Umbilical cord (tissue), 2 donors: Measurements from ENCODE around the gene NFX1. TPM values are rescaled to one million over a fixed set of nuclear protein-coding genes. Genes with fewer than 3 reads are reported as not detected.

ENCODE experiments used
- DNase-seq: peaks from one replicate; pipeline ENCODE4 v3.0.0-alpha.2; 2015; ENCODE audit warnings: low spot score
- total RNA-seq: library from RNA; depleted of rRNA; stranded (reverse); fragments of >200 nt; gene quantifications from one replicate; pipeline ENCODE4 v1.2.3, GENCODE V29; 2014; ENCODE audit warnings: low replicate concordance; ENCODE audit not compliant: insufficient read depth

The NFX1 gene
- total RNA-seq, 1 donor from 2014 or later, result 49.8 TPM

DNA sequence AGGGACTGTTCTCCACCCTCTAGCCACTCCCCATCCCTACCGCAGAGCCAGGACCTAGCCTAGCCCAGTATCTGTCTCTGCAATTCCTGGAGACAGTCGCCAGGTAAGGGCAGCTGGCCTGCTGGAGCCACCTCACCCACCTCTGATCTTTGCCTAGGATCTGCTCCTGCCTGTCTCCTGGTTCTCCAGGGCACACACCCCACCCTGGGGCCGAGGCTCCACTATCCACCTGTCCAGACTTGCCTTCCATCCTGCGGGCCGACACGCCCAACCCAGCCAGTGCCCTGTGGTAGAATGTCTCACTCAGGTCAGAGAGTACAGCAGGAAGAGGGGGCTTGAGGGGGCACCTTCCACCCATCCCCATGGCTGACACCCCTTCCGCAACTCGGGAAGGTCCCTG is 127.8 kb downstream of the NFX1 start:
- no peak for DNase-seq

DNA sequence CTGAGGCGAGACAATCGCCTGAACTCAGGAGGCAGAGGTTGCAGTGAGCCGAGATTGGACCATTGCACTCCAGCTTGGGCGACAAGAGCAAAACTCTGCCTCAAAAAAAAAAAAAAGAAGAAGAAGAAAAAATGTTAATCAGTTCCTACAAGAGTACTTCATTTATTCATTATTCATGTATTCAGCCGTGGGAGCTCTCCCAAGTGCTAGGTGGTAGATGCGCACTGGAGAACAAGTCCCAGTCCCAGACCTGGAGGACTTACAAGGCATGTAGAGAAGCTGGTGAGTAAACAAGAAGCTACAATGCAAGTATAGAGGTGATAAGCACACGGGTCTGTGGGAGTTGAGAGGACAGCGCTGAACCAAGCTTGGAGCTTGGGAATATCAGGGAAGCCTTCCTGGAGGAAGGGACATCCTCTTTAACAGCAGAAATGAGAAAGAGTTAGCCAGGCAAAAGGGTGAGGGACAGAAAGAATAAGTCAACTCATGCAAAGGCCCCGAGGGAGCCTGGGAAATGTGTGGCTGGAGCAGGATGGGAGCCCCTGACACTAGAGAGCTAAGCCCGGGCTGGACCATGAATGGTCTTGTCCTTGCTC is 129.5 kb downstream of the NFX1 start:
- DNase-seq, result no peak

Other genes starting within 250 kb of the NFX1 start
- gene SMU1, start 213.8 kb upstream of the NFX1 start, total RNA-seq, result 31.1 TPM
- 32.5 TPM for gene B4GALT1, start 123.2 kb upstream of the NFX1 start, total RNA-seq
- not detected for gene SPINK4, start 50.3 kb upstream of the NFX1 start, total RNA-seq
- 39.5 TPM for gene BAG1, start 25.8 kb upstream of the NFX1 start, total RNA-seq
- 73.9 TPM for gene CHMP5, start 25.5 kb upstream of the NFX1 start, total RNA-seq
- 0.48 TPM for gene AQP7, start 112.1 kb downstream of the NFX1 start, total RNA-seq
- gene AQP3, start 157.1 kb downstream of the NFX1 start, total RNA-seq, result 14.2 TPM
- 10.8 TPM for gene NOL6, start 183.4 kb downstream of the NFX1 start, total RNA-seq
- 5.3 TPM for gene ANKRD18B, start 233.7 kb downstream of the NFX1 start, total RNA-seq